Adrenal gland (tissue), 12 donors: ENCODE measurements around the gene CCNE1. TPM values are rescaled to one million over a fixed set of nuclear protein-coding genes. Genes with fewer than 3 reads are reported as not detected.
A peak's percentile ranks its signal among the peaks of the same experiment; 100 is the strongest.
"Not testable (repeated sequence)": the region's sequence is repeated elsewhere in the genome, so short reads cannot be mapped to it uniquely, and the experiment has no call there.

Source experiments
- DNase-seq, 7 donors: peaks; one replicate each; pipeline ENCODE4 v3.0.0-alpha.2; 2019 to 2020
- H3K27ac ChIP-seq, 5 donors: fragments of 200-600 bp; sonication (generic) in 4 of 5; 1 replicate in 3 of 5; 2 replicates in 2 of 5; pipeline versions ENCODE4 v1.5.1 to v1.8.0; 2016 to 2020; ENCODE audit warnings: mild to moderate bottlenecking in 1 of 5
- H3K27me3 ChIP-seq: fragments of 200-600 bp; 2 replicates; pipeline ENCODE4 v1.8.0; 2021
- H3K36me3 ChIP-seq, 2 donors: fragments of 200-600 bp; replicated peaks in 1 of 2; 1 replicate in 1 of 2; 2 replicates in 1 of 2; pipeline versions ENCODE4 v1.5.1 to v1.8.0; 2018 to 2022
- H3K4me1 ChIP-seq, 2 donors: fragments of 200-600 bp; replicated peaks in 1 of 2; 1 replicate in 1 of 2; 2 replicates in 1 of 2; pipeline versions ENCODE4 v1.5.1 to v1.8.0; 2018 to 2021
- H3K4me3 ChIP-seq, 4 donors: fragments of 200-600 bp; sonication (generic) in 3 of 4; one replicate each; pipeline ENCODE4 v1.5.1; 2016 to 2018
- H3K9me3 ChIP-seq, 3 donors: fragments of 200-600 bp; sonication (generic) in 1 of 3; replicated peaks in 1 of 3; 1 replicate in 2 of 3; 2 replicates in 1 of 3; pipeline versions ENCODE4 v1.5.1 to v1.8.0; 2016 to 2021
- CTCF ChIP-seq, 6 experiments: fragments of 450-650 bp in 4 of 6; fragments of 200-600 bp in 2 of 6; sonication (generic) in 1 of 6; IDR thresholded peaks; 1 replicate in 5 of 6; 2 replicates in 1 of 6; pipeline versions ENCODE4 v1.5.1 to v1.8.0; 2016 to 2021; ENCODE audit warnings: antibody characterized with exemption in 6 of 6, mild to moderate bottlenecking in 2 of 6, moderate library complexity in 1 of 6
- POLR2A ChIP-seq, 2 donors: fragments of 450-650 bp; IDR thresholded peaks; one replicate each; pipeline ENCODE4 v1.6.1; 2017; ENCODE audit warnings: antibody characterized with exemption in 2 of 2, mild to moderate bottlenecking in 2 of 2, moderate library complexity in 1 of 2
- WGBS, 4 donors: extraction: QIAGEN DNeasy Blood & Tissue Kit in 2 of 4; methylation state at CpG; one replicate each; pipeline versions ENCODE4 v1.1.5 to v1.1.7; 2013 to 2017; 5-methylcytosine and 5-hydroxymethylcytosine counted together
- intact Hi-C, 2 donors: fragments of 100-400 bp; cut with DNase I; formaldehyde crosslinking; loops; one replicate each; pipeline versions ENCODE4 v1.14.1 to v1.15.0; 2022 to 2023
- polyA plus RNA-seq, 3 donors: library from polyadenylated mRNA; stranded (reverse); fragments of 200-250 nt in 2 of 3; fragments of 350-450 nt in 1 of 3; fragmentation: Illumina TruSeq in 1 of 3; extraction: RNeasy Lipid Tissue Mini Kit (QIAGEN cat#74804) in 1 of 3; gene quantifications; one replicate each; pipeline ENCODE4 v1.2.3, GENCODE V29; 2013 to 2014
- total RNA-seq, 9 donors: library from RNA; depleted of rRNA in 4 of 9; stranded (reverse); fragments of >200 nt in 4 of 9; fragments of 120-200 nt in 1 of 9; fragmentation: NEBNext Ultra II Directional in 1 of 9; extraction: Animal tissue kit (Norgen Biotek cat#: 25700) in 1 of 9; gene quantifications; one replicate each; pipeline versions ENCODE4 v1.1.0 to v1.2.4, GENCODE V29; 2013 to 2023
- donor health status: healthy with polysubstance abuse.
- donor health status: Bipolar disorder and iron deficiency.
- donor health status: DM: yes; HTN: yes; CAD: no.
- donor health status: DM: no; HTN: no; CAD: no.
- donor health status: DM: no; HTN: no; CAD: no.
- donor health status: DM: yes; HTN: yes; CAD: no.

CCNE1 gene
- total and polyA plus RNA-seq, 12 donors, result 3.0 to 67.7 (median 7.9) TPM

GRCh38 chr19:29796173-29796573, 15.6 kb upstream of the CCNE1 start:
- TF ChIP-seq POLR2A (IDR thresholded peaks at IDR 0.05), result no peak
- TF ChIP-seq CTCF (IDR thresholded peaks at IDR 0.05), result no peak
- Histone ChIP-seq H3K27me3 (no peaks in the 10 kb centered on the region), H3K9me3 (no peaks in the 10 kb centered on the region), H3K4me3 (no peak overlapping the region), H3K36me3 (no peaks in the 10 kb centered on the region), H3K4me1 (peaks cover 3 to 10% of the 10 kb centered on the region in 2 donors), H3K27ac (peak overlapping the region in 1 of 5 donors; percentile 58)
- 41 to 53% (median 44%) methylated on average over 9 of the region's 9 CpGs for WGBS, 4 donors
- DNase-seq, result no peak
- intact Hi-C loops, result no loop called here

GRCh38 chr19:29798774-29799497, 12.9 kb upstream of the CCNE1 start:
- no peak for TF ChIP-seq POLR2A (IDR thresholded peaks at IDR 0.05)
- no peak for TF ChIP-seq CTCF (IDR thresholded peaks at IDR 0.05)
- no peaks in the 10 kb centered on the region for H3K27me3 ChIP-seq
- H3K9me3 ChIP-seq, result no peaks in the 10 kb centered on the region
- H3K4me1 ChIP-seq, result peaks cover 4 to 10% of the 10 kb centered on the region in 2 donors
- 58 to 62% (median 61%) methylated on average over 9 of the region's 9 CpGs for WGBS, 4 donors
- peak overlapping the region in 4 of 5 donors; percentile 40 to 76 (median 54) for H3K27ac ChIP-seq
- intact Hi-C loops, result no loop called here
- DNase-seq, result peak in 1 of 7 donors; percentile 31
- H3K36me3 ChIP-seq, result no peaks in the 10 kb centered on the region
- no peak overlapping the region for H3K4me3 ChIP-seq

- H3K36me3 ChIP-seq, result no peaks in the 10 kb centered on the region
- no peak overlapping the region for H3K4me3 ChIP-seq
- no peaks in the 10 kb centered on the region for H3K9me3 ChIP-seq
- H3K4me1 ChIP-seq, result peaks cover 5 to 15% of the 10 kb centered on the region in 2 donors
- H3K27me3 ChIP-seq, result no peaks in the 10 kb centered on the region
- WGBS, 4 donors, result 73 to 77% (median 75%) methylated on average over 11 to 12 of the region's 12 CpGs
- TF ChIP-seq POLR2A (IDR thresholded peaks at IDR 0.05) (no peak), CTCF (IDR thresholded peaks at IDR 0.05) (no peak)
- intact Hi-C loops, result no loop called here
- DNase-seq, result no peak
- H3K27ac ChIP-seq, result peak overlapping the region in 2 of 5 donors; percentile 36 to 40
These were observed 11.5 kb upstream of the CCNE1 start for GRCh38 chr19:29800100-29800825.

GRCh38 chr19:29803951-29804350, 7.8 kb upstream of the CCNE1 start:
- DNase-seq, H3K36me3 ChIP-seq, H3K4me3 ChIP-seq, H3K27me3 ChIP-seq, H3K9me3 ChIP-seq, H3K27ac ChIP-seq, intact Hi-C loops: not testable (repeated sequence)
- WGBS, 4 donors, result 92 to 94% (median 93%) methylated on average over 12 to 13 of the region's 13 CpGs
- peaks cover 16 to 23% of the 10 kb centered on the region in 2 donors for H3K4me1 ChIP-seq
